SK-N-MC (cell line): Measurements from ENCODE around the gene MSRB1.
"Not testable (repeated sequence)": the region's sequence is repeated elsewhere in the genome, so short reads cannot be mapped to it uniquely, and the experiment has no call there.

Experiments used
- EZH2 ChIP-seq: fragments of 200-600 bp; sonication (generic); IDR thresholded peaks from one replicate; pipeline ENCODE4 v1.6.1; 2017; ENCODE audit warnings: antibody characterized with exemption
- POLR2AphosphoS5 ChIP-seq: IDR thresholded peaks from 2 replicates; pipeline ENCODE4 v1.6.1; 2012; ENCODE audit warnings: mild to moderate bottlenecking, low read depth, low read length, borderline replicate concordance

- TF ChIP-seq EZH2, POLR2AphosphoS5: not testable (repeated sequence)
Observed at GRCh38 chr16:1939833-1940232, 3.2 kb downstream of the MSRB1 start.
